H1 (cell line): ENCODE data around the gene MORC4. TPM values are rescaled to one million over a fixed set of nuclear protein-coding genes. Genes with fewer than 3 reads are reported as not detected.

Source experiments
- CTCF ChIA-PET: fragments of 300-600 bp; sonication (Branson Sonifier 250); formaldehyde crosslinking; loops from one replicate; lab custom pipeline; 2021; ENCODE audit not compliant: partially characterized antibody; lab: Charles Lee
- POLR2A ChIA-PET: fragments of 300-600 bp; sonication (Branson Sonifier 250); formaldehyde crosslinking; loops from one replicate; lab custom pipeline; 2021; ENCODE audit warnings: inconsistent platforms; ENCODE audit not compliant: partially characterized antibody; lab: Charles Lee
- DNase-seq, 2 experiments: peaks; one replicate each; pipeline versions ENCODE4 v3.0.0 to v3.0.0-alpha.2; 2010 to 2022; ENCODE audit warnings: low spot score in 2 of 2, low read depth in 1 of 2, mixed read lengths in 1 of 2
- FAIRE-seq: peaks from 2 replicates; lab custom pipeline; 2011; peaks lifted over from hg19 to GRCh38; lab: Jason Lieb, UNC
- H2AFZ ChIP-seq: 2 replicates; pipeline ENCODE4 v1.8.1; 2012; ENCODE audit warnings: low read length, inconsistent platforms
- H2AK5ac ChIP-seq: 2 replicates; pipeline ENCODE4 v1.6.1; 2013; ENCODE audit warnings: low read depth, low read length
- H2BK120ac ChIP-seq: replicated peaks from 2 replicates; pipeline ENCODE3; 2013; ENCODE audit warnings: low read depth, low read length, inconsistent platforms
- H2BK12ac ChIP-seq: 2 replicates; pipeline ENCODE4 v1.6.1; 2013; ENCODE audit warnings: low read depth, low read length
- H2BK15ac ChIP-seq: 2 replicates; pipeline ENCODE4 v1.6.1; 2013; ENCODE audit warnings: low read length
- H2BK20ac ChIP-seq: 2 replicates; pipeline ENCODE4 v1.6.1; 2013; ENCODE audit warnings: low read length
- H2BK5ac ChIP-seq: 2 replicates; pipeline ENCODE4 v1.6.1; 2013; ENCODE audit warnings: low read depth, low read length
- H3K14ac ChIP-seq: 2 replicates; pipeline ENCODE4 v1.6.1; 2013; ENCODE audit warnings: inconsistent platforms; ENCODE audit not compliant: insufficient read length
- H3K18ac ChIP-seq: 2 replicates; pipeline ENCODE4 v1.6.1; 2013; ENCODE audit warnings: low read length; ENCODE audit errors: extremely low read depth
- H3K23ac ChIP-seq: 2 replicates; pipeline ENCODE4 v1.6.1; 2013; ENCODE audit warnings: inconsistent platforms; ENCODE audit not compliant: insufficient read length
- H3K23me2 ChIP-seq: 2 replicates; pipeline ENCODE4 v1.6.1; 2013; ENCODE audit warnings: low read depth, low read length
- H3K27ac ChIP-seq: 2 replicates; pipeline ENCODE4 v1.6.1; 2011; ENCODE audit warnings: low read depth, low read length, inconsistent platforms
- H3K27me3 ChIP-seq, 4 experiments: replicated peaks in 1 of 4; 1 replicate in 1 of 4; 2 replicates in 3 of 4; pipeline versions ENCODE4 v1.6.1 to v1.8.1; 2011 to 2013; ENCODE audit warnings: low read length in 3 of 4, mild to moderate bottlenecking in 3 of 4, inconsistent platforms in 2 of 4, mixed read lengths in 2 of 4, moderate library complexity in 1 of 4; ENCODE audit not compliant: control insufficient read depth in 3 of 4, insufficient read depth in 3 of 4; ENCODE audit errors: extremely low read depth in 1 of 4
- H3K36me3 ChIP-seq, 4 experiments: 2 replicates each; pipeline versions ENCODE4 v1.6.1 to v1.8.1; 2011 to 2013; ENCODE audit warnings: mild to moderate bottlenecking in 4 of 4, low read length in 3 of 4, moderate library complexity in 2 of 4, control low read depth in 1 of 4, inconsistent platforms in 1 of 4; ENCODE audit not compliant: insufficient read depth in 4 of 4, control insufficient read depth in 2 of 4
- H3K4ac ChIP-seq: replicated peaks from 2 replicates; pipeline ENCODE3; 2013; ENCODE audit warnings: low read length, low read depth, mixed read lengths, inconsistent platforms; ENCODE audit not compliant: insufficient read length
- H3K4me1 ChIP-seq, 4 experiments: replicated peaks in 1 of 4; 1 replicate in 1 of 4; 2 replicates in 3 of 4; pipeline versions ENCODE4 v1.6.1 to v1.8.1; 2011 to 2013; ENCODE audit warnings: low read length in 3 of 4, inconsistent platforms in 2 of 4, mixed read lengths in 1 of 4; ENCODE audit not compliant: insufficient read depth in 4 of 4, control insufficient read depth in 3 of 4
- H3K4me2 ChIP-seq, 2 experiments: 2 replicates each; pipeline versions ENCODE4 v1.6.1 to v1.8.1; 2011 to 2013; ENCODE audit warnings: low read depth in 2 of 2, low read length in 2 of 2, control low read depth in 1 of 2, inconsistent platforms in 1 of 2, mild to moderate bottlenecking in 1 of 2; ENCODE audit not compliant: insufficient read depth in 1 of 2
- H3K4me3 ChIP-seq, 4 experiments: fragments of 200-600, 300-600 bp in 1 of 4; sonication (generic), shearing (Covaris generic), sonication (Bioruptor Twin) in 1 of 4; 2 replicates each; pipeline versions ENCODE4 v1.5.1 to v1.8.1; 2011 to 2016; ENCODE audit warnings: low read length in 4 of 4, low read depth in 3 of 4, control low read depth in 2 of 4, inconsistent platforms in 2 of 4, mild to moderate bottlenecking in 2 of 4, mixed read lengths in 1 of 4, moderate library complexity in 1 of 4; ENCODE audit not compliant: insufficient read depth in 2 of 4; ENCODE audit errors: extremely low read depth in 1 of 4
- H3K56ac ChIP-seq: replicated peaks from 2 replicates; pipeline ENCODE3; 2013; ENCODE audit warnings: low read depth, mild to moderate bottlenecking, mixed read lengths, low read length, inconsistent platforms; ENCODE audit not compliant: insufficient read length
- H3K79me1 ChIP-seq: 2 replicates; pipeline ENCODE4 v1.6.1; 2013; ENCODE audit warnings: low read depth, low read length, control low read depth
- H3K79me2 ChIP-seq, 2 experiments: 2 replicates each; pipeline versions ENCODE4 v1.6.1 to v1.8.1; 2012 to 2013; ENCODE audit warnings: low read length in 2 of 2, mild to moderate bottlenecking in 2 of 2, inconsistent platforms in 1 of 2; ENCODE audit not compliant: insufficient read depth in 2 of 2, control insufficient read depth in 1 of 2
- H3K9ac ChIP-seq, 4 experiments: replicated peaks in 1 of 4; 1 replicate in 1 of 4; 2 replicates in 3 of 4; pipeline versions ENCODE4 v1.6.1 to v1.8.1; 2011 to 2013; ENCODE audit warnings: low read depth in 3 of 4, low read length in 3 of 4, control low read depth in 2 of 4, mild to moderate bottlenecking in 2 of 4, moderate library complexity in 2 of 4, inconsistent platforms in 1 of 4; ENCODE audit errors: extremely low read depth in 1 of 4
- H3K9me3 ChIP-seq, 2 experiments: 2 replicates each; pipeline versions ENCODE4 v1.6.1 to v1.8.1; 2012 to 2013; ENCODE audit warnings: mild to moderate bottlenecking in 2 of 2, moderate library complexity in 2 of 2, control low read depth in 1 of 2, inconsistent platforms in 1 of 2, low read depth in 1 of 2, low read length in 1 of 2, mixed read lengths in 1 of 2; ENCODE audit not compliant: insufficient read depth in 2 of 2
- H4K20me1 ChIP-seq, 2 experiments: replicated peaks in 1 of 2; 2 replicates each; pipeline versions ENCODE3 to v1.8.1; 2011 to 2013; ENCODE audit warnings: inconsistent platforms in 2 of 2, low read length in 2 of 2, mild to moderate bottlenecking in 1 of 2; ENCODE audit not compliant: insufficient read depth in 2 of 2, control insufficient read depth in 1 of 2
- H4K5ac ChIP-seq: 2 replicates; pipeline ENCODE4 v1.6.1; 2013; ENCODE audit warnings: low read length, low read depth, mixed read lengths, inconsistent platforms; ENCODE audit not compliant: insufficient read length
- H4K8ac ChIP-seq: 2 replicates; pipeline ENCODE4 v1.8.0; 2013; ENCODE audit warnings: mild to moderate bottlenecking, moderate library complexity, low read length, inconsistent platforms; ENCODE audit not compliant: insufficient read depth; ENCODE audit errors: extremely low read depth
- H4K91ac ChIP-seq: replicated peaks from 2 replicates; pipeline ENCODE3; 2013; ENCODE audit warnings: low read length, mixed read lengths, inconsistent platforms; ENCODE audit not compliant: insufficient read length
- CBX5 ChIP-seq: fragments of 300-800, 300-1000 bp; sonication (generic); IDR thresholded peaks from 2 replicates; pipeline ENCODE4 v1.7.1; 2016; ENCODE audit warnings: antibody characterized with exemption, low read length, low read depth
- CHD1 ChIP-seq: IDR thresholded peaks from 2 replicates; pipeline ENCODE4 v1.6.1; 2012; ENCODE audit warnings: low read depth, low read length, improper control_type of control experiment
- EP300 ChIP-seq, 2 experiments: IDR thresholded peaks; 1 replicate in 1 of 2; 2 replicates in 1 of 2; pipeline ENCODE4 v1.6.1; 2011 to 2012; ENCODE audit warnings: low read depth in 2 of 2, low read length in 2 of 2, mild to moderate bottlenecking in 2 of 2, borderline replicate concordance in 1 of 2, inconsistent platforms in 1 of 2, moderate library complexity in 1 of 2
- JUND ChIP-seq: IDR thresholded peaks from 2 replicates; pipeline ENCODE4 v1.6.1; 2011; ENCODE audit warnings: mild to moderate bottlenecking, improper control_type of control experiment, low read length
- POU5F1 ChIP-seq: IDR thresholded peaks from 2 replicates; pipeline ENCODE4 v1.6.1; 2011; ENCODE audit warnings: low read depth, mild to moderate bottlenecking, low read length, moderate library complexity
- WGBS, 2 experiments: shearing (Covaris generic) in 1 of 2; methylation state at CpG; one replicate each; pipeline versions ENCODE4 v1.1.6 to v1.1.7; 2013 to 2015; ENCODE audit warnings: low lambda C conversion rate in 2 of 2, mixed read lengths in 2 of 2, inconsistent platforms in 1 of 2, low coverage in 1 of 2, missing lambda C conversion rate in 1 of 2; ENCODE audit not compliant: insufficient replicate concordance in 2 of 2, insufficient coverage in 1 of 2, insufficient read length in 1 of 2; ENCODE audit errors: extremely low coverage in 1 of 2, missing lambda C conversion rate in 1 of 2; 5-methylcytosine and 5-hydroxymethylcytosine counted together
- polyA plus RNA-seq, 7 experiments: library from polyadenylated mRNA; depleted of rRNA in 3 of 7; stranded (reverse) in 5 of 7; unstranded in 2 of 7; fragments of >200 nt in 5 of 7; fragments of 200-250 nt in 2 of 7; gene quantifications; 1 replicate in 5 of 7; 2 replicates in 1 of 7; 4 replicates in 1 of 7; pipeline versions ENCODE4 v1.2.1 to v1.2.3, GENCODE V29; 2011 to 2013; ENCODE audit warnings: missing spikeins in 2 of 7, mixed read lengths in 2 of 7
- total RNA-seq: library from RNA; stranded (reverse); fragmentation: NEBNext Ultra II Directional; extraction: Animal tissue kit (Norgen Biotek cat#: 25700); gene quantifications from 2 replicates; pipeline ENCODE4 v1.2.1, GENCODE V29; 2021

The MORC4 gene
- total and polyA plus RNA-seq, 2 of the 8 experiments (the other 6 are each of a cell fraction or from before 2014, with no cell fraction given) = 1.4 to 2.5 TPM

- TF ChIP-seq CHD1 (no peak), CBX5 (no peak), EP300 (IDR thresholded peaks at IDR 0.05; ENCODE audit: borderline replicate concordance in 1 of 2, low read depth in 2 of 2, low read length in 2 of 2) (no peak), POU5F1 (no peak), JUND (no peak)
- Histone ChIP-seq H3K56ac (no peak overlapping the region), H2BK20ac (no peak overlapping the region), H2BK12ac (no peak overlapping the region), H3K27ac (no peak overlapping the region), H3K4ac (no peak overlapping the region), H3K23ac (no peak overlapping the region), H3K4me2 (no peak overlapping the region), H3K79me1 (no peaks in the 10 kb centered on the region), H2BK120ac (no peak overlapping the region), H3K9ac (no peak overlapping the region), H3K14ac (no peak overlapping the region), H3K4me3 (no peak overlapping the region), H3K4me1 (no peaks in the 10 kb centered on the region), H2BK15ac (no peak overlapping the region), H3K36me3 (no peaks in the 10 kb centered on the region), H4K5ac (no peak overlapping the region), H4K91ac (no peak overlapping the region), H3K79me2 (no peaks in the 10 kb centered on the region), H2BK5ac (no peak overlapping the region), H3K9me3 (no peaks in the 10 kb centered on the region), H3K27me3 (no peaks in the 10 kb centered on the region), H2AK5ac (no peak overlapping the region), H4K8ac (no peak overlapping the region), H2AFZ (no peak overlapping the region), H3K18ac (no peak overlapping the region), H3K23me2 (no peaks in the 10 kb centered on the region), H4K20me1 (no peaks in the 10 kb centered on the region)
- POLR2A ChIA-PET = no interaction called here
- DNase-seq (no peak), FAIRE-seq (no peak)
- CTCF ChIA-PET = interaction anchor here (0.8 to 3.0 kb wide), 5 partner anchors 18 to 85 kb away, joined by 3 to 10 read pairs (median 3); no protein-coding TSS in a partner anchor
- WGBS, 2 experiments = 100% methylated on average over 2 of the region's 3 CpGs; no CpG with 5 or more reads in 1 of the 2 experiments
These were observed 68.1 kb downstream of the MORC4 start for GRCh38 chrX:106931831-106932491.
